ENCODE data around the gene ANXA8.
"Not testable (repeated sequence)": the region's sequence is repeated elsewhere in the genome, so short reads cannot be mapped to it uniquely, and the experiment has no call there.

The ANXA8 gene

DNA sequence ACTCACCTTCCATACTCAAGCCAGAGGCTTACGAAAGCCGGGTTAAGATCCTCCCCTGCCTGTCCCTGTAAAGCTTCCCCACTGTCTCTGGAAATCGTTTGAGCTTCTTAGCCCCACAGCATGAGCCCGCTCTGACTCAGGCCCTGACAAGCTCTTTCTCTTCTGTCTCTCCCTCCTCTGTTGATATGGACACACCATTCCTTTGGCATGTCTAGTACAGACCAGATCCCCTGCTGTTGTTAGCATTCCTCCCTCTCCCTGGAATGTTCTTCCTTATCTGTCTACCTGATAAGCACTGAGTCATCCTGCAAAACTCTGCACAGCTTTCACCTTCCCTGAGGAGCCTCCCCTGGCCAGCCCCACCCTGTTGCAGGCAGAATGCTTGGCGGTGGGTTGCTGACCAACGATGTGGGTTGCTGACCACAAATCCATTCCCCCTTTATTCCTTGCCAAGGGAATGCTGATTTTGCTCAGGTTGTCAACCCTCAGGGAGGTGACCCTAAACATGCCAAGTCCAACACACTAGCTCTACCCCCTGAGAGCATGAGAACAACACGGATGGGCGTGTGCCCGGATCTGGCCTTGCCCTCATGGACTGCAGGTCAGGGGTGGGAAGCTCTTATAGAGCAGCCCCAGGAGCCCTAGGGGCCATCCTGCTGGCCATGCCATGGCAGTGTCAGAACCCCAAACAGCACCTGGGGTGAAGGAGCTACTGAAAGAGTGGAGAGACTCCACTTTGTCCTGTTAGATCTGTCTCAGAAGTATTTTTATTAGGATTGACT lies 21.1 kb downstream of the ANXA8 start:
- not testable (repeated sequence) for DNase-seq (ENCODE audit: low spot score)

DNA sequence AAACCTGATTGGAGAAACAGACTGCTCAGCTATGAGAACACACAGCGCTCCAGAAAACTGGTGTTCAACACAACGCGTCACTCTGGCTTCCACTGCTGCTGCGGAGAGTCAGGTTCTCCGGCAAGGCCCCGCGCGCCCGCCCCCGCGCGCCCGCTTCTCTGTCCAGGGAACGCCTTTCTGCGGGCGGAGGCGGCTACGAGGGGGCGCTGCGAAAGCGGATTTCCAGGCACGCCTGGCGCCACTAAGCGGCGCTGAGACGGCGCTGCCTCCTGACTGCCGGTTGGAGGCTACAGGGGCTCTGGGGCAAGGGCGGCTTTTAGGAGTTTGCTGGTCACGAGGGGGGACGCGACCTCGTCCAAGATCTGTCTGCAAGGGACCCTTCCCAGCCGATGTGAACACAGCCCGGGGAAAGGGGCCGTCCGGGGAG lies 22.6 kb downstream of the ANXA8 start:
- not testable (repeated sequence) for DNase-seq (ENCODE audit: low spot score)

DNA sequence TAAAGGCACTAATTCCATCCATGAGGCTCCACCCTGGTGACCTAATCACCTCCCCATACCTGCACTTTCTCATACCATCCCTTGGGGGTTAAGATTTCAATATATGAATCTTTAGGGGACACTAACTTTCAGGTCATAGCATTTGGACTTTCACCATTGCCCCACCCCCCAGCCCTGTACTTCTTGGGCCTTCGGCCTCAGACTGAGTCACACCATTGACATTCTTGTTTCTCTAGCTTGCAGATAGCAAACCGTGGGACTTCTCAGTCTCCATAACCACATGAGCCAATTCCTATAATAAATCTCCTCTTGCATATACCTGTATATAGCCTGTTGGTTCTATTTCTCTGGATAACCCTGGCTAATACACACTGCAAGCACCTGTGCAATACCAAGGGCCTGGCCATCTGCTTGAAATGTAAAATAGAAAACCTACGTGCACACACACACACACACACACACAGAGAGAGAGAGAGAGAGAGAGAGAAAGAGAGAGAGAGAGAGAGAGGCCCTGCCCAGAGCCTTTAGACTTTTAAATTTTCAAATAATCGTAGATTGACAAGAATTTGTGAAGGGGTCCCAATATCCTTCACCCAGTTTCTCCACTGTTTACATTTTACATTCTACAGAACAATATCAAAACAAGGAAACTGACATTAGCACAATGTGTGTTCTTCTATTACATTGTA lies 25.3 kb downstream of the ANXA8 start:
- no peak for DNase-seq (ENCODE audit: low spot score)

DNA sequence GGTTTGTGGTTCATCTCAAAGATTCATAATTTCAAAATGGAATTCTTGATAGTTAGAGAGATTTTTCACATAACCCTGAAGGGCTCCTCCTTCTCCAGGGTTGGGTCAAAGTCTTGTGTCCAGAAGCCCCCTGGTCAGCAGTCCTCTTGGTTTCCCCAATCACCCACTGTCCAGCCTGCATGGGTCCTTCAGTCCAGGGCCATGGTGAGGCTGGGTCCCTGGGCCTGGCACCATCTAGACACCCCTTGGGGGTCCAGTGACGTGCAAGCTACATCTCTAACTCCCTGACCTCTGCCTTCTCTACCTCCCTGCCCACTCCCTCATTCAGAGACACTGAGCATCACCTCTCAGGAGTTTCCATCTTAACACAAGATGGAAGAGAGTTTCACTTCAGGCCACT lies 26.1 kb downstream of the ANXA8 start:
- no peak for DNase-seq (ENCODE audit: low spot score)

DNA sequence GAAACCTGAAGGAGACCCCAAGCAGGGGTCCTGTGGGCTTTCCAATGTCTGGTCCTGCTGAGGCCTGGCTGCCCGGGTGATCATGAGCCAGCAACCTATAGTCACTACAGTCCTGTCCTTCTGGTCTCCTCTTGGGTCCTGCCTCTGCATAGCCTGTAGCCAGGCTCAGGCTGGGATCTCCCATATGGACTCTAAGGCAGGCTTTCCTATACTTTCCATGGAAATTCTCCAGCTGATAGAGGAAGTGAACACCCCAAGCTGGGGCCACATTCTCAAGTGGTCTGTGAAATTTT lies 26.4 kb downstream of the ANXA8 start:
- DNase-seq (ENCODE audit: low spot score): no peak

DNA sequence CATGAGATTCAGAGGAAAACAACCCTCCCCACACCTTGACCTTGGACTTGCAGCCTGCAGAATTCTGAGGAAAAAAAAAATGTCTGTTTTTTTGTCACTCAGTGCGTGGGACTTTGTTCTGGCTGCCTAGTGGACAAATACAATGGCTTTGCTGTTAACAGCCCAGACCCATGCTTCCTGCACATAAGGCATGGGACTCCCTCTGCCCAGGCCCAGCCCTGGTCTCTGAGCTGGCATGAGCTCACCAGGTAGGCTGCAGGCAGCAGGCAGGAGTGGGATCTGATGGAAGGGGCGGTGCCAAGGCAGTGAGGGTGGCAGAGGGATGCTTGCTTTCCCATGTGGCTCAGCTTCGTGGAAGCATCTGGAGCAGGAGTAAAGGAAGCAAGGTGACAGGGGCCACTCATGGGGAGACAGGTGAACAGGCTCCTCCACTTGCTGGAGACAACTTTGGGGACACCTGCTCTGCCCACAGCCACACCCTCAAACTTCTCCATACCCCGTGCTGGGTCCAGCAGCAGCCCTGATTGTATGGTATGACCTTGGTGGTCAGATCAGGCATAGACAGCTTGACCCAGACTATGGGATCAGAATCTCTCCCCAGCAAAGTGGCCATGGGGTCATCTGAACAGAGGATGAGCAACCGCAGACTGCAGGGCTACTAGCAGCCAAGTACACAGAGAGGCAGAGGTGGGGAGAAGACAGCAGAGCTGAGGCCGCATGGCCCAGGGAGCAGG lies 27.0 kb downstream of the ANXA8 start:
- DNase-seq (ENCODE audit: low spot score): no peak

DNA sequence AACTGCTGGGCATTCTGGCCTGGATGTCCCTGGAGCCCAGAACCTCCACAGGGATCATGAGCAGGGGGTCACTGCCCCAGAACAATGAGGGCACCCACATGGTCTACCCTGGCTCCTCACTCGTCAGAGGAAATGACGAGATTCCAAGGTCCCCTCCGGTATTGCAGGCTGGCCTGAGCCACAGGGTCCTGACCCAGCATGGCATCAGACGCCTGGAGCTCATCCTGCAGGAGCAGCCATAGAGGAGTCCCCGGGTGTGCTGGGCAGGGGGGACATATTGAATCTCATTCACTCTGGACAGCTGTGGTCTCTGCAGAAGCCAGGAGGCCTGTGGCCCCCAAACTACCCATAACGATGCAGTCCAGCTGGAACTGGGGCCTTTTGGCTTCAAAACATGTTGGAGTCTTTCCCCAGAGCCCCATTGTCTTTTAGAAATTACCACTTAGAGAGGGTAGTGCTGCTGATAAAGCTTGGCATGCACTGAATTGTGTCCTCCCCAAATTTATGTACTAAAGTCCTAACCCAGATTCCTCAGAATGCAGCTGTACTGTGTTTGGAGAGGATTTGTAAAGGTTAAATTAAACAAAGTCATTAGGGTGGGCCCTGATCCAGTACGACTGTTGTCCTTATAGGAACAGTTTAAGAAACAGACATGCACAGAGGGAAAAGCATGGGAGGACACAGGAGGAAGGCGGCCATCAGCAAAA lies 27.7 kb downstream of the ANXA8 start:
- DNase-seq (ENCODE audit: low spot score): no peak

DNA sequence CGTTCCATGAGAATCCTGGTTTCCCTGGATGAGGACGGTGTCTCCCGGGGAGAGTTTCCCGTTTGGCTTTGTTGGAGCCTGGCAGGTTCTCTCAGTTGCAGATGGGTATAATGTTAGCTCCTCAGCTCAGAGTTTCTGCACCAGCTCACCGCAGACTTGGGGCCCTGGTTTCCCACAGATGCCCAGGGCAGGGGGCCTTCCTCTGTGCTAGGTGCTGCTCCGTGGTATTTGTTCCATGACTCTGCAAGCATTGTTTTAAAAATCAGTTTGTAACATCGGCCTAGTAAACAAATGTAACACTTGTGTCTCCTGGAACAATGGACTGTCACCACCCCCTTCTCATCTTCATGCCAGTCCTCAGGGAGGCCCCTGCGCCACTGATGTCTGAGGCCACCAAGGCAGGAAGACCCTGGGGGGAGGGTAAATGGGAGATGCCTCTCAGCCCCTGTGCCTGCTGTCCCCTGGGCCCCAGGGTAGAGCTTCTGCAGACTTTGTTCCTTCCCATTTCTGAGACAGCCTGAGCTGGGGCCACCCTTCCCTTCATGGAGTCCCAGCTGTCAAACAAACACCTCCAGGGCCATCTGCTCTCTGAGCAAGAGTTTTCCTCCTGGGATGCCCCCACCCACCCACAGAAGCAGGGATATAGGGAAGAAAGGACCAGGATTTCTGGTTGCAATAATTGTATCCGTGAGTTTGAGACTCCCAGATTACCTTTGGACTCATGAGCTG lies 28.4 kb downstream of the ANXA8 start:
- DNase-seq (ENCODE audit: low spot score): not testable (repeated sequence)

DNA sequence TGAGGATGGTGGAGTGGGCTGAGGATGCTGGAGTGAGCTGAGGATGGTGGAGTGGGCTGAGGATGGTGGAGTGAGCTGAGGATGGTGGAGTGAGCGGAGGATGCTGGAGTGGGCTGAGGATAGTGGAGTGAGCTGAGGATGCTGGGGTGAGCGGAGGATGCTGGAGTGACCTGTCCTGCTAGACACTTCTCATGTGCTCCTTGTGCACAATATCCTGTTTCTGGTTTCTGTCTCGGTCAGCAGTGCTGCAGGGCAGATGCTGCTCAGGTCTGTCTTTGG lies 29.2 kb downstream of the ANXA8 start:
- DNase-seq (ENCODE audit: low spot score): no peak

DNA sequence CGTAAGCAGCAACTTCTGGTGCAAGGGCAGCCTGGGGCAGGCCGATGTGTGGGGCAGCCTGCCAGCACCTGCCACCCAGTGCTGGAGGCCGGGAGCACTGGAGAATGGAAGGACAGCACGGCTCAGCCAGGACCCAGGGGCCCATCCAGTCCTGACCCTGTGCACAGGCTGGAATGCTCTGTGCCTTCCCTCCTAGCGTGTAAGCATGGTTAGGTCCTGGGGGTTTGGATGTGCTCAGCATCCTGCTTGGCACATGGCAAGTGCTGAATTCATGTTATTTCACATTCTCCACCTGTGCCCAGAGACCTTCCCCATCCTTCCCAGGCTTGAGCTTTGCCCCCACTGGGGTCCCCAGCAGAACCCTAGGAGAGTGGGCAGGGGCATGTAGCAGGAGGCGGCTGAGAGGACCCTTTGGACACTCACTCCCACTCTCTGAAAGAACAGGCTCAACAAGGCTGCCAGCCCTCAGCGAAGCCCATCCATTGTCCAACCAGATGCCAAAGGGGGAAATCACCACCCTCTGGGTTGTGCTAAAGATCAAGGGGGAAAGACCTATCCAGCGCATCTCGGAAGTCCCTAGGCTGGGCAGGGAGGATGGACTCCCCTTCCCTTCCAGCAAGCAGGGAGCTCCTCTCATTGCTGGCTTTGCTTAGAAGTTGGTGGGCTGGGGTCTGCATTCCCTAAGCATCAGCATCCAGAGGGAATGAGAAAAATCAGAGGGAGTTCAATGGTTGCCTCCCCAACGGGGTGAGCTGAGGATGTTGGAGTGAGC lies 29.7 kb downstream of the ANXA8 start:
- no peak for DNase-seq (ENCODE audit: low spot score)

DNA sequence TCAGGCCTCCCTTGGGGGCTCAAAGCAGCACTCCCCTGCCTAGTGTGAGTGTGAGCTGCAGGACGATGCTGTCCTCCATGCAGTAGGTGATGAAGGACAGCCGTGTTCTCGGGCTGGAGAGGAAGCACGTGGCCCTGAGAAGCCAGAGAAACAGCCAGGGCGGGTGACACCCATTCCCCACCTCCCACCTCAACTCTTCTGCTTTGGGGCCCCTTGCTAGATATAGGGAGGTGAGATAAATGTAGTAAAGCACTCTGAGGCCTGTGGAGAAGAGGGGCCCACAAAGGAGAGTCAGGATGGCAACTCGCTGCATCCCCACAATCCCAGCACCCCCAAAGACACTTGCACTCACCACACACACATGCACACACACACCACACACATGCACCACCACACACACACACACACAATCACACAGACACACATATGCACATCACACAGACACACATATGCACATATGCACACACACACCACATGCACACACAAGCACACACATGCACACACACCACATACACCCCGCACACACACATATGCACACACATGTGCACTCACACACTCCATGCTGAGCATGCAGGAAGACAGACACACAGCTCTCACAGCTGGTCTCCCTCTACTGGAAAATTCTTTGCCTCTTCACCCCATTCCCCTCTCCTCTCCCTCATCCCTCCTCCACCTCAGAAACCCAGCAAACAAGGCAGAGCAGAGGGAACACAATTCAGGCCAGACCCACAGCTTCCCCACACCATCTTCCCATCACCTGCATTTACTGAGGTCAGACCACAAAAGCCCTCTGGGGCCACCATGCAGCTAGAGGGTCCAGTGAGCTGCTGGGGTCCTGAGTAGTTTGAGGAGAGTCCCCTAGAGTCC lies 30.5 kb downstream of the ANXA8 start:
- no peak for DNase-seq (ENCODE audit: low spot score)

DNA sequence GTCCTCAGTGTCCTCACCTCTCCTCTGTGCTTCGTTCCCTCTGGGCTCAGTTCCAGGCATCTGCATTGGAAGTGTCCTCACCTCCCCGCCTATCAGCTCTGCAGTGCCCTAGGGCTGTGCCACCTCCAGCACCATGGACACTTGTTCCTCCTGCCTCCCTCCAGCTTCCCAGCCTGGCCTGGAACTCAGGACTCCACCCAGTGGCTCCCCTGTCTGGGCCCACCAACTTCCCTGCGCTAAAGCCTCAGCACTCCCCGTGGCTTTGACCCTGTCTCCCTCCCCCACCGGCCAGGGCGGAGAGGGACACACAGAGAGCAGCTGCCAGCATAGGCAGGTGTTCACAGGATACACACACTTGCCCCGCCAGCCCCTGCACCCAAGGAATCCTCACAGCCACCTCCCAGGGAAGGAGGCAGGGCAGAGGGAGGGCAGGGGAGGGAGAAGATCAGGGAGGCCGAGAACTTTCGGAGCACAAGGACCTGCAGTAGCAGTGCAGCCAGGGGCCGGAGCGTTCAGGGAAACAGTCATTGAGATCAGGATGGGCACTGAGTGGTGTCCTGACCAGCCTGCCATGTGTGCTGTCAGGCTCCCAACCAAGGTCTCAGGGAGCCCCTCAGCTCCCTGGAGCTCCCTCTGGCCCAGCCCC lies 31.3 kb downstream of the ANXA8 start:
- no peak for DNase-seq (ENCODE audit: low spot score)

DNA sequence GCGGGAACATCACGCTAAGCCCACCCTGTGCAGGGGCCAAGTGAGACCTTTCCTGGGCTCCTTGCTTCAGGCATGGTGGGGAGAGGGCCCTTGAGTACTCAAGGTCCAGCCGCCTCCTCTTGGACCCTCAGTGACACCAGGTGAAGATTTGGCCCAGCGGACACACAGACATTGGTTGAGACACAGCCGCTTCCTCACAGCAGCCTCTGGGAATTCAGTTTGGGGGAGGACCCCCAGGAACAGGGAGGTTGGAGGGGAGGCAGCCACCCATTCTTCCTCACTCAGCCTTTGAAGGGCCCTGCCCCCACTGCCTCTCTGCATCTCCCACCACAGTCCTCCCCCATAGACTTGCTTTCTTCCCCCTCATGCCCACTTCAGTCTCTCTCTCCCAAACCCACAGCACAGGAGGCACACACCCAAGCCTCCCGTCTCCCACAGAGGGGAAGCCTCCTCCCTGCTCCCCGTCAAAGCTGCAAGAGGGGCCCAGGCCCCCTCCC lies 31.9 kb downstream of the ANXA8 start:
- no peak for DNase-seq (ENCODE audit: low spot score)

DNA sequence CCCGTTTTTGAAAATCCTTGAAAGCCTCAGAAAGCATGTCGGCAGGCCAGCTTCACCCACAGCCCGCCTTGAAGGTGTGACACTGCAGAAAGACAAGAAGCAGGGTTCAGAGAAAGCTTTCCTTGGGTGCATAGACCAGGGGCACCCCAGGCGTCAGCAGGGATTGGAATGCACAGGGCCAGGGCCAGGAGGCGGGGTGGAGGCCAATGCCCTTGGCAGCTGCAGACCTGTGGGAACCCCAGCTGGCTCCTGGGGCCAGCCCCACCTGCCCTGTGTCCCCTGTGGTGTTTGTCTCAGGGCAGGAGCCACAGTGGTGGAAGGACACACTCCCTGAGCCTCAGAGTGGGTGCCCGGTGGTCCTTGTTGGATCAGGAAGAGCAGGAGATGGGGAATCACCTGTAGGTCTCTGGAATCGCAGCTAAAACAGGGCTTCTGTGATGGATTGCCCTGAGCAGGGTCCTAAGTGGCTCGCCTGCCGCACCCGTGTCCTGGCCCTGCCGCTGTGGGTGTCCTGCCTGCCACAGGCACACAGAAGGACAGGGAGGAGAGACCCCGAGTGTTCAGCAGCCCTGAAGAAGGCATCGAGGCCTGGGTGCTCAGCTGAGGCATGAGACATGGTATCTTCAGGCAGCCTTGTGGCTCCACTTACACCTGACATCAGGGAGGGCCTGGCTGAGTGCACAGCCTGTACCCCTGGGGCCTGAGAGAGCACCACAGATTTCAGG lies 32.5 kb downstream of the ANXA8 start:
- DNase-seq (ENCODE audit: low spot score): no peak

DNA sequence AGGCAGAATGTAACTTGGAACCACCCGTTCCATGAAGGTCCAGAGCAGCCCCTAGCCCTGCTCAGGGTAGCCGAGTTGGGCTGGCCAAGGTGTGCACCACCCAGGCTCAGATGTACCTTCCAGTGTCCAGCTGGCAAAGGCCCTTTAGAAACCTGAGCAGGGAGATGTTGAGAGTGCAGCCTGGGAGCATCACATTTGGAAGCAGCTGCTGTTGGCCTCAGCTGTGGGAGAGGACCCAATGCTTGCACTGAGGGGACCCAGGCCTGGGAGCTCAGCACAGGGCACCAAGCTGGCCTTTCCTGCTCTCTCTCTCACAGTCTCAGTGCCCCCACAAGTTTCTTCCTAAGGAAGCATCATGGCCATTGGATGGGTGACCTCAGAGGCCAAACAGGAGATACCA lies 33.5 kb downstream of the ANXA8 start:
- no peak for DNase-seq (ENCODE audit: low spot score)

DNA sequence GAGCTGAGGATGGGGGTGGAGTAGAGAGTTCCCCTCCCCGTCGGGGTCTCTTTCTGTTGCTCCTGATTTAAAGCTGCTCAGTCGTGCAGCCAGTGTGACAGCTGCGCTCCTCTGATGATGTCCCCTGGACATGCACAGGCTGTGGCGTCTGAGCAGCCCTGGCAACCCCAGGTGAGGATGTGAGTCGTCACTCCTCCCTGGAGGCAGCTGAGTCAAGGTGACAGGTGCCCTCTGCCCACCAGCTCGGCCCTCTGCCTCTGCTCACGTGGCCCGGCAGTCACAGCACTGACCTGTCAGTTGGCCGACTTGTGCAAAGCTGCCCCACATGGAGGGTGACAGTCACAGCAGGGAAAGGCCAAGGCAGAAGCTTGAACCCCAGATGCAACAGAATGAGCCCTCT lies 33.9 kb downstream of the ANXA8 start:
- DNase-seq (ENCODE audit: low spot score): no peak

DNA sequence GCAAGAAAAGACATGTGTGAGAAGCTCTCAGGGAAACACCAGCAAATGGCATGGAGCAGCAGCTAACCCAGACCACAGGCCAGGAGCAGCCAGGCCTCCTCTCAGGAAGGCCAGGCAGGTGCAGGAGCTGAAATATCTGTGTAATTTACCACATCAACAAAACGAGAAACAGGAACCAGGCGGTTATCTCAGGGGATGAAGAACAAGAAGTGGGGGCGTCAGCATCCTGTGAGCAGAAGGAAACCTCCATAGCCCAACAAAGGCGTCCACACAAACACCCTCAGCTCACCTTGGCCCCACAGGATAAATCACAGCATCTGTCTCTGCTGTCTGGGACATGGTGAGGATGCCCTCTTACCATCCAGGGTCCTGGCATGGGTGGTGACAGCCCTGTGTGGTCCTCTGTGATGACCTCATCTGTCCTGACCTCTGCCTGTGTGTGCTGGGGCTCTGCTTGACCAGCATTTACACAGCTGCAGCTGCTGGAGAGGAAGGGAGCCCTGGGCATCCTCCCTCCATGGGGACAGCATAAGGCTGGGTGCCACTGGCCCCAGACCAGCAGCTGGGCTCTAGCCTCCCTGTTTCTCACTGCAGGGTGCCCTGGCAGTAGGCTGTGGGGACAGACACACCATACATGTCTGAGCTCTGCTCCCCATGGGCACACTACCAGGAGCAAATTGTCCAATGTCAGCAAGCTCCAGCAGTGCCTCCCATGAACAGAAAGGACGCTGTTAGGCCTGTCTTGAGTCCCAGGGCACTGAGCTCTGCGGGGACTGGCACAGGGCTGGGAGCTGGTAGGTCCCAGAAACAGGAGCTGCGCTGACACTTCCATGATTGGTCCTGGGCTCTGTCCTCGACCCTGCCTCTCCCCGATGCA lies 34.6 kb downstream of the ANXA8 start:
- DNase-seq (ENCODE audit: low spot score): no peak

DNA sequence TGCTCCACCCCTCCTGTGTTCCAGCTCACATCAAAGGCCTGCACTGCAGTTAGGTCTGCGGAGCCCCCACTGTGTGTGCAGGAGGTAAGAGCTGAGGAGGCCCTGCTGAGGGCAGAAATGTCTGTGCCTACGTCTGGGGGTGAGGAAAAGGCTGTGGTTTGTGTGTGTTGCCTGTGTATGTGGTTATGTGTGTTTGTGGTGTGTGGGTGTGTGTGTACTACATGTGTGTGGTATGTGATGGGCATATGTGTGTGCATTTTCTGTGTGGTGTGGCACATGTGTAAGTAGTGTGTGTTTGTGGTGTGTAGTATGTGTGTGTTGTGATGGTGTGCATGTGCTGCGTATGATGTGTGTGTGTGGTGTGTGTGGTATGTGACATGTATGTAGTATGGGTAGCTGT lies 36.2 kb downstream of the ANXA8 start:
- no peak for DNase-seq (ENCODE audit: low spot score)

Measured in COLO829 (cell line).